ENCODE data around the gene MSI1. TPM values are rescaled to one million over a fixed set of nuclear protein-coding genes. Genes with fewer than 3 reads are reported as not detected.
"Not testable (repeated sequence)": the region's sequence is repeated elsewhere in the genome, so short reads cannot be mapped to it uniquely, and the experiment has no call there.

Gene MSI1
- total RNA-seq, 2 donors from 2014 or later: 0.28 to 1.0 TPM

- peak; percentile 85 for DNase-seq (ENCODE audit: low spot score)
- intact Hi-C loops (cut with DNase I): no loop called here
Measured at GRCh38 chr12:120361506-120362208, 7.3 kb downstream of the MSI1 start.

GRCh38 chr12:120359128-120359527 is 9.8 kb downstream of the MSI1 start:
- intact Hi-C loops (cut with DNase I): loop anchor here in 1 of 2 donors (5.0 kb wide), 1 partner anchor 68 kb away; no protein-coding TSS in a partner anchor
- no peak for DNase-seq (ENCODE audit: low spot score)

GRCh38 chr12:120358412-120359100 is 10.4 kb downstream of the MSI1 start:
- intact Hi-C loops (cut with DNase I): loop anchor here in 1 of 2 donors (5.0 kb wide), 1 partner anchor 69 kb away; no protein-coding TSS in a partner anchor
- DNase-seq (ENCODE audit: low spot score): no peak

- no peak for DNase-seq (ENCODE audit: low spot score)
- intact Hi-C loops (cut with DNase I): loop anchor here in 1 of 2 donors (5.0 kb wide), 1 partner anchor 70 kb away; no protein-coding TSS in a partner anchor
Measured at GRCh38 chr12:120357104-120357503, 11.9 kb downstream of the MSI1 start.

GRCh38 chr12:120356567-120357030 is 12.4 kb downstream of the MSI1 start:
- intact Hi-C loops (cut with DNase I): loop anchor here in 1 of 2 donors (5.0 kb wide), 1 partner anchor 71 kb away; no protein-coding TSS in a partner anchor
- peak; percentile 88 for DNase-seq (ENCODE audit: low spot score)

GRCh38 chr12:120353556-120354317 is 15.2 kb downstream of the MSI1 start:
- no peak for DNase-seq (ENCODE audit: low spot score)
- intact Hi-C loops (cut with DNase I): no loop called here

- intact Hi-C loops (cut with DNase I): no loop called here
- DNase-seq (ENCODE audit: low spot score): no peak
Measured at GRCh38 chr12:120353136-120353535, 15.8 kb downstream of the MSI1 start.

GRCh38 chr12:120352117-120352516 is 16.8 kb downstream of the MSI1 start:
- no peak for DNase-seq (ENCODE audit: low spot score)
- intact Hi-C loops (cut with DNase I): no loop called here

GRCh38 chr12:120350576-120351350 is 18.2 kb downstream of the MSI1 start:
- intact Hi-C loops (cut with DNase I): no loop called here
- no peak for DNase-seq (ENCODE audit: low spot score)

GRCh38 chr12:120347766-120348165 is 21.2 kb downstream of the MSI1 start:
- DNase-seq (ENCODE audit: low spot score): no peak
- intact Hi-C loops (cut with DNase I): no loop called here

GRCh38 chr12:120346681-120347080 is 22.3 kb downstream of the MSI1 start:
- no peak for DNase-seq (ENCODE audit: low spot score)
- intact Hi-C loops (cut with DNase I): no loop called here

GRCh38 chr12:120346031-120346430 is 22.9 kb downstream of the MSI1 start:
- intact Hi-C loops (cut with DNase I): no loop called here
- no peak for DNase-seq (ENCODE audit: low spot score)

- DNase-seq (ENCODE audit: low spot score): no peak
- intact Hi-C loops (cut with DNase I): no loop called here
Measured at GRCh38 chr12:120343692-120344091, 25.3 kb downstream of the MSI1 start.

- DNase-seq (ENCODE audit: low spot score): no peak
- intact Hi-C loops (cut with DNase I): no loop called here
Measured at GRCh38 chr12:120343039-120343537, 25.9 kb downstream of the MSI1 start.

GRCh38 chr12:120342175-120343038 is 26.6 kb downstream of the MSI1 start:
- intact Hi-C loops (cut with DNase I): no loop called here
- DNase-seq (ENCODE audit: low spot score): no peak

- intact Hi-C loops (cut with DNase I): no loop called here
- DNase-seq (ENCODE audit: low spot score): no peak
Measured at GRCh38 chr12:120339256-120339655, 29.7 kb downstream of the MSI1 start.

GRCh38 chr12:120337730-120338129 is 31.2 kb downstream of the MSI1 start:
- no peak for DNase-seq (ENCODE audit: low spot score)
- intact Hi-C loops (cut with DNase I): no loop called here

GRCh38 chr12:120336392-120336791 is 32.6 kb downstream of the MSI1 start:
- DNase-seq (ENCODE audit: low spot score); intact Hi-C loops (cut with DNase I): not testable (repeated sequence)
